ENCODE results near the gene CHTOP. TPM values are rescaled to one million over a fixed set of nuclear protein-coding genes. Genes with fewer than 3 reads are reported as not detected.

The CHTOP gene
- total RNA-seq, 1 experiment from 2014 or later = 85.1 TPM

DNA sequence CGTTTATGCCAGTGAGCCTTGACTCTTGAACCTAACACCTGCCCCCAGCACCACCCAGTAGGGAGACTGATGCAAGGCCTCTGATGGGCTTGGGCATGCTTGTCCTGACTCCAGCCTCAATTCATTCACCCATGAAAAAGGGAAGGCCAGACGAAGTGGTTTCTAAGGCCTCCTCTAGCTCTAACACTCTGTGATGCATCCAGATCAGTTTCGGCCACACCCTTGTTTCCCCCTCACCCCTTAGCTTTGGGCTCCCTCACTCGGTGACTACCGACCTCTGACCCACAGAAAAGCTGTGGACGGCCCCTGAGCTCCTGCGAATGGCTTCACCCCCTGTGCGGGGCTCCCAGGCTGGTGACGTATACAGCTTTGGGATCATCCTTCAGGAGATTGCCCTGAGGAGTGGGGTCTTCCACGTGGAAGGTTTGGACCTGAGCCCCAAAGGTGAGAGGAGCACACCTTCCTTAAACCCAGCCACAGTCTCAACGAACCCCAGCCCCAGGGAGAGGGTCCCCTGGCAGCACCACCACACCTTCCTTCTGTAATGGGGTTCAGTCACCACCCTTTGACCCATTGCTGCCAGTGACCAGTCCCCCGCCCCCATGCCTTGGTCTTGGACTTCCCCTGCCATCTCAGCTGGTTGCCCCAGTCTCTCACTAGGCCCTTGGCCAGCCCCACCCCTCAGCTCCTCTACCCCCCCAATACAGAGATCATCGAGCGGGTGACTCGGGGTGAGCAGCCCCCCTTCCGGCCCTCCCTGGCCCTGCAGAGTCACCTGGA, 53.7 kb downstream of the CHTOP start:
- no peak for DNase-seq
- Histone ChIP-seq H3K4me3 (ENCODE audit: low read depth, low read length) (no peak overlapping the region), H3K27me3 (replicated peaks; ENCODE audit: control insufficient read depth, insufficient read depth, low read length) (no peaks in the 10 kb centered on the region), H3K4me1 (no peaks in the 10 kb centered on the region), H3K36me3 (ENCODE audit: control insufficient read depth, insufficient read depth, low read length) (no peaks in the 10 kb centered on the region), H3K9me3 (no peaks in the 10 kb centered on the region)
- TF ChIP-seq, protein P1, sequence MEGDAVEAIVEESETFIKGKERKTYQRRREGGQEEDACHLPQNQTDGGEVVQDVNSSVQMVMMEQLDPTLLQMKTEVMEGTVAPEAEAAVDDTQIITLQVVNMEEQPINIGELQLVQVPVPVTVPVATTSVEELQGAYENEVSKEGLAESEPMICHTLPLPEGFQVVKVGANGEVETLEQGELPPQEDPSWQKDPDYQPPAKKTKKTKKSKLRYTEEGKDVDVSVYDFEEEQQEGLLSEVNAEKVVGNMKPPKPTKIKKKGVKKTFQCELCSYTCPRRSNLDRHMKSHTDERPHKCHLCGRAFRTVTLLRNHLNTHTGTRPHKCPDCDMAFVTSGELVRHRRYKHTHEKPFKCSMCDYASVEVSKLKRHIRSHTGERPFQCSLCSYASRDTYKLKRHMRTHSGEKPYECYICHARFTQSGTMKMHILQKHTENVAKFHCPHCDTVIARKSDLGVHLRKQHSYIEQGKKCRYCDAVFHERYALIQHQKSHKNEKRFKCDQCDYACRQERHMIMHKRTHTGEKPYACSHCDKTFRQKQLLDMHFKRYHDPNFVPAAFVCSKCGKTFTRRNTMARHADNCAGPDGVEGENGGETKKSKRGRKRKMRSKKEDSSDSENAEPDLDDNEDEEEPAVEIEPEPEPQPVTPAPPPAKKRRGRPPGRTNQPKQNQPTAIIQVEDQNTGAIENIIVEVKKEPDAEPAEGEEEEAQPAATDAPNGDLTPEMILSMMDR (IDR thresholded peaks at IDR 0.05; ENCODE audit: insufficient read depth in 1 of 2, low read depth in 1 of 2, low read length in 1 of 2, severe bottlenecking in 1 of 2, unreplicated experiment in 1 of 2) = no peak
- Mint-ChIP-seq H3K4me3 (ENCODE audit: unreplicated experiment) (no peak overlapping the region), H3K9me3 (ENCODE audit: unreplicated experiment) (no peaks in the 10 kb centered on the region), H3K36me3 (ENCODE audit: insufficient read depth, unreplicated experiment) (no peaks in the 10 kb centered on the region), H3K27me3 (ENCODE audit: insufficient read depth, unreplicated experiment) (no peaks in the 10 kb centered on the region), H3K27ac (ENCODE audit: unreplicated experiment) (no peak overlapping the region), H3K4me1 (ENCODE audit: low read depth, unreplicated experiment) (peaks cover 7% of the 10 kb centered on the region)
- POLR2A ChIA-PET = interaction anchor here (0.6 kb wide), 1 partner anchor 88 kb away, joined by 4 read pairs; no protein-coding TSS in a partner anchor
- intact Hi-C loops (cut with micrococcal nuclease; ENCODE audit: unreplicated experiment) = no loop called here
- CTCF ChIA-PET = interaction anchor here (0.6 kb wide), 1 partner anchor 142 kb away, joined by 3 read pairs; no protein-coding TSS in a partner anchor
- BruUV-seq (replicated peaks) = no TSS peak

DNA sequence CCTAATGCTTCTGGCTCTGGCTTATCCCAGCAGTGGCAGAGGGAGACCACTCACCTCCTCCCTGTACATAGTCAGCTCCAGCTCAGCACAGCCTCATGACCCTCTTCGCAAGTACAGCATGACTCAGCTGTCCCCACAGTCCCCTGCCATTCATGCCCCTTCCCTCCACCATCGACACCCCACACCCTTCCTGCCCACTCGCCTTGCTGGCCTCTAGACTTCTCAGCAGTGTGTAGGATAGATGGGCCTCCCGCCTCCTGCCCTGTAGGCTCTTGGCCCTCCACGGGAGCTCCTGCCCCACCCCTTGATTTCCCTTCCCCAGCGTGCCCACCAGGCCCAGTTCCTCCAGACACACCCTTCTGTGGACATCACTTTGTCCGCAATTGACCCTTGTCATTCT, 54.4 kb downstream of the CHTOP start:
- CTCF ChIA-PET = no interaction called here
- Mint-ChIP-seq H3K27ac (ENCODE audit: unreplicated experiment) (peak overlapping the region; percentile 8), H3K4me3 (ENCODE audit: unreplicated experiment) (no peak overlapping the region), H3K4me1 (ENCODE audit: low read depth, unreplicated experiment) (peaks cover 7% of the 10 kb centered on the region), H3K9me3 (ENCODE audit: unreplicated experiment) (no peaks in the 10 kb centered on the region), H3K27me3 (ENCODE audit: insufficient read depth, unreplicated experiment) (no peaks in the 10 kb centered on the region), H3K36me3 (ENCODE audit: insufficient read depth, unreplicated experiment) (no peaks in the 10 kb centered on the region)
- Histone ChIP-seq H3K36me3 (ENCODE audit: control insufficient read depth, insufficient read depth, low read length) (no peaks in the 10 kb centered on the region), H3K9me3 (no peaks in the 10 kb centered on the region), H3K4me1 (no peaks in the 10 kb centered on the region), H3K4me3 (ENCODE audit: low read depth, low read length) (no peak overlapping the region), H3K27me3 (replicated peaks; ENCODE audit: control insufficient read depth, insufficient read depth, low read length) (no peaks in the 10 kb centered on the region)
- POLR2A ChIA-PET = no interaction called here
- TF ChIP-seq, protein P1 (IDR thresholded peaks at IDR 0.05; ENCODE audit: insufficient read depth in 1 of 2, low read depth in 1 of 2, low read length in 1 of 2, severe bottlenecking in 1 of 2, unreplicated experiment in 1 of 2) = no peak
- DNase-seq = no peak
- no TSS peak for BruUV-seq (replicated peaks)
- intact Hi-C loops (cut with micrococcal nuclease; ENCODE audit: unreplicated experiment) = no loop called here

DNA sequence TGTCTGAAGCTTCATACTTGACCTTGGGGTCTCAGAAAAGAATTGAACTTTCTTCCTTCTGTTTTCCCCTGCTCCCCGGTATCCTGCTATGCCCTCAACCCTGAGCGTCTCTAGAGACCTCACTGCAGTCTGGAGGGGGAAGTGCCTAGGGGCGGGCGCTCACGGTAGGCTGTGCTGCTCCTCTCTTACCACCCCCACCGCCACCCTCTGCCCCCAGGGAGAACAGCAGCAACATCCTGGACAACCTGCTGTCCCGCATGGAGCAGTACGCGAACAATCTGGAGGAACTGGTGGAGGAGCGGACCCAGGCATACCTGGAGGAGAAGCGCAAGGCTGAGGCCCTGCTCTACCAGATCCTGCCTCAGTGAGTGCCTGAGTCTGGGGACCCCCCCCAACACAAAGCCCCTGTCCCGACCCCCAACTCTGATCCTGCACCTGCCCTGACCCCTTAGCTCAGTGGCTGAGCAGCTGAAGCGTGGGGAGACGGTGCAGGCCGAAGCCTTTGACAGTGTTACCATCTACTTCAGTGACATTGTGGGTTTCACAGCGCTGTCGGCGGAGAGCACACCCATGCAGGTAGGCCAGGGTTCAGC, 55.0 kb downstream of the CHTOP start:
- Histone ChIP-seq H3K36me3 (ENCODE audit: control insufficient read depth, insufficient read depth, low read length) (no peaks in the 10 kb centered on the region), H3K27me3 (replicated peaks; ENCODE audit: control insufficient read depth, insufficient read depth, low read length) (no peaks in the 10 kb centered on the region), H3K9me3 (no peaks in the 10 kb centered on the region), H3K4me3 (ENCODE audit: low read depth, low read length) (no peak overlapping the region), H3K4me1 (no peaks in the 10 kb centered on the region)
- H3K4me3 Mint-ChIP-seq (ENCODE audit: unreplicated experiment) = no peak overlapping the region
- H3K27ac Mint-ChIP-seq (ENCODE audit: unreplicated experiment) = peak overlapping the region; percentile 8
- no peaks in the 10 kb centered on the region for H3K36me3 Mint-ChIP-seq (ENCODE audit: insufficient read depth, unreplicated experiment)
- POLR2A ChIA-PET = no interaction called here
- peaks cover 3% of the 10 kb centered on the region for H3K4me1 Mint-ChIP-seq (ENCODE audit: low read depth, unreplicated experiment)
- CTCF ChIA-PET = no interaction called here
- BruUV-seq (replicated peaks) = no TSS peak
- H3K9me3 Mint-ChIP-seq (ENCODE audit: unreplicated experiment) = no peaks in the 10 kb centered on the region
- TF ChIP-seq, protein P1 (IDR thresholded peaks at IDR 0.05; ENCODE audit: insufficient read depth in 1 of 2, low read depth in 1 of 2, low read length in 1 of 2, severe bottlenecking in 1 of 2, unreplicated experiment in 1 of 2) = no peak
- intact Hi-C loops (cut with micrococcal nuclease; ENCODE audit: unreplicated experiment) = no loop called here
- DNase-seq = no peak
- no peaks in the 10 kb centered on the region for H3K27me3 Mint-ChIP-seq (ENCODE audit: insufficient read depth, unreplicated experiment)

Data from Caco-2 (cell line).